ENCODE data around the gene WNT9A. TPM values are rescaled to one million over a fixed set of nuclear protein-coding genes. Genes with fewer than 3 reads are reported as not detected.

The WNT9A gene
- total RNA-seq, 4 donors from 2014 or later: 0.72 to 2.5 (median 1.2) TPM

GRCh38 chr1:227927971-227928741, 19.6 kb downstream of the WNT9A start:
- intact Hi-C loops (cut with DNase I; ENCODE audit: low total_unique reads): no loop called here
- WGBS, 2 donors: 69 to 83% methylated on average over 9 to 11 of the region's 11 CpGs
- no peak for DNase-seq (ENCODE audit: low spot score in 2 of 2)
- TF ChIP-seq POLR2A (IDR thresholded peaks at IDR 0.05): no peak
- no peak overlapping the region for H3K4me3 ChIP-seq (ENCODE audit: low read depth, poor library complexity, severe bottlenecking)

- TF ChIP-seq CTCF (IDR thresholded peaks at IDR 0.05): no peak
- no peak for TF ChIP-seq POLR2A (IDR thresholded peaks at IDR 0.05)
- intact Hi-C loops (cut with DNase I; ENCODE audit: low total_unique reads): no loop called here
- 80 to 95% methylated on average over 17 to 18 of the region's 20 CpGs for WGBS, 2 donors
- H3K4me3 ChIP-seq (ENCODE audit: low read depth, poor library complexity, severe bottlenecking): no peak overlapping the region
- no peak for DNase-seq (ENCODE audit: low spot score in 2 of 2)
Observed at GRCh38 chr1:227926896-227927885, 20.5 kb downstream of the WNT9A start.

- TF ChIP-seq CTCF (IDR thresholded peaks at IDR 0.05): no peak
- TF ChIP-seq POLR2A (IDR thresholded peaks at IDR 0.05): no peak
- intact Hi-C loops (cut with DNase I; ENCODE audit: low total_unique reads): no loop called here
- 79 to 81% methylated on average over 7 to 11 of the region's 11 CpGs for WGBS, 2 donors
- no peak for DNase-seq (ENCODE audit: low spot score in 2 of 2)
- no peak overlapping the region for H3K4me3 ChIP-seq (ENCODE audit: low read depth, poor library complexity, severe bottlenecking)
Observed at GRCh38 chr1:227926216-227926791, 21.4 kb downstream of the WNT9A start.

- no peak for DNase-seq (ENCODE audit: low spot score in 2 of 2)
- TF ChIP-seq POLR2A (IDR thresholded peaks at IDR 0.05) (no peak), CTCF (IDR thresholded peaks at IDR 0.05) (no peak)
- H3K4me3 ChIP-seq (ENCODE audit: low read depth, poor library complexity, severe bottlenecking): no peak overlapping the region
- WGBS, 2 donors: 91 to 96% methylated on average over 14 of the region's 14 CpGs
- intact Hi-C loops (cut with DNase I; ENCODE audit: low total_unique reads): no loop called here
Observed at GRCh38 chr1:227925582-227926198, 22.0 kb downstream of the WNT9A start.

- DNase-seq (ENCODE audit: low spot score in 2 of 2): no peak
- intact Hi-C loops (cut with DNase I; ENCODE audit: low total_unique reads): no loop called here
- WGBS, 2 donors: 65 to 82% methylated on average over 14 to 33 of the region's 38 CpGs
- TF ChIP-seq POLR2A (IDR thresholded peaks at IDR 0.05) (no peak), CTCF (IDR thresholded peaks at IDR 0.05) (no peak)
- no peak overlapping the region for H3K4me3 ChIP-seq (ENCODE audit: low read depth, poor library complexity, severe bottlenecking)
Observed at GRCh38 chr1:227924833-227925574, 22.7 kb downstream of the WNT9A start.

All from lower leg skin (tissue), 4 donors.